Activated T-cell treated with anti-CD3 and anti-CD28 coated beads, Interleukin-2, amount 50 U/mL, for 72 hours (primary cell): ENCODE results near the gene LRP1B. TPM values are rescaled to one million over a fixed set of nuclear protein-coding genes. Genes with fewer than 3 reads are reported as not detected.
"Not testable (repeated sequence)": the region's sequence is repeated elsewhere in the genome, so short reads cannot be mapped to it uniquely, and the experiment has no call there.

Experiments used
- ATAC-seq, 2 donors: fragments of 150-1000 bp; cut with Tn5 transposase; replicated peaks in 1 of 2; 2 replicates each; pipeline ENCODE4 v1.10.0; 2021; ENCODE audit warnings: moderate library complexity in 2 of 2, mild to moderate bottlenecking in 1 of 2
- DNase-seq, 2 donors: peaks; one replicate each; pipeline ENCODE4 v3.0.0; 2021 to 2022; ENCODE audit warnings: mixed read lengths in 1 of 2
- H3K27ac Mint-ChIP-seq: one replicate; pipeline ENCODE4 v1.8.0; 2022; ENCODE audit warnings: mild to moderate bottlenecking, moderate library complexity, mixed read lengths
- H3K27me3 Mint-ChIP-seq: one replicate; pipeline ENCODE4 v1.8.0; 2022; ENCODE audit warnings: low read depth, mixed read lengths
- H3K36me3 Mint-ChIP-seq, 2 donors: one replicate each; pipeline ENCODE4 v1.8.0; 2022; ENCODE audit warnings: mixed read lengths in 2 of 2, mild to moderate bottlenecking in 1 of 2; ENCODE audit not compliant: insufficient read depth in 2 of 2
- H3K4me1 Mint-ChIP-seq: one replicate; pipeline ENCODE4 v1.8.0; 2022; ENCODE audit warnings: low read depth, mixed read lengths
- H3K4me3 Mint-ChIP-seq, 2 donors: one replicate each; pipeline ENCODE4 v1.8.0; 2022; ENCODE audit warnings: mild to moderate bottlenecking in 2 of 2, mixed read lengths in 2 of 2, moderate library complexity in 2 of 2
- H3K9me3 Mint-ChIP-seq, 2 donors: one replicate each; pipeline ENCODE4 v1.8.0; 2022; ENCODE audit warnings: mixed read lengths in 2 of 2
- total RNA-seq, 2 donors: library from RNA; stranded (reverse); gene quantifications; one replicate each; pipeline ENCODE4 v1.2.3, GENCODE V29; 2022

LRP1B gene
- total RNA-seq, 2 donors from 2014 or later = not detected

DNA sequence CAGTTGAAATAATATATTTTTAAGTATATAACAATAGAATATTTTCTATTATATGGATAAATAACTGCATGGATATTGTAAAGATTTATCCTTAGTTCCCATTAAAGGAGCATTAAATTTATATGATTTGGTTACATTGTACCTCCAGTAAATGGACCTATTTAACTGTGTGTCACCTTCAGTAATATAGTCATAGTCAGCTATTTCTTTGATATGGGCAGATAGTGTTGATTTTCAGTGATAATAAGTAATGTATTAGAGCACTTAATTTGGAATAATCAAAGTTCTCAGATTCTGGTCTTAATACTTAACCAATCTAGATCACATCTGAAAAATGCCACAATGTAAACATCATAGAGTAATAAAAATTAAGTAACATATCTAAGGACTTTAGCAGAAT lies 1823.3 kb downstream of the LRP1B start:
- no peaks in the 10 kb centered on the region for H3K27me3 Mint-ChIP-seq
- no peaks in the 10 kb centered on the region for H3K4me1 Mint-ChIP-seq
- H3K27ac Mint-ChIP-seq = no peak overlapping the region
- DNase-seq (no peak), ATAC-seq (no peak)
- H3K9me3 Mint-ChIP-seq = peaks cover 5 to 9% of the 10 kb centered on the region in 2 donors
- H3K36me3 Mint-ChIP-seq = no peaks in the 10 kb centered on the region
- H3K4me3 Mint-ChIP-seq = no peak overlapping the region

- H3K27me3 Mint-ChIP-seq = no peaks in the 10 kb centered on the region
- H3K4me1 Mint-ChIP-seq = no peaks in the 10 kb centered on the region
- H3K4me3 Mint-ChIP-seq = no peak overlapping the region
- ATAC-seq = no peak
- H3K27ac Mint-ChIP-seq = no peak overlapping the region
- peaks cover 0 to 3% of the 10 kb centered on the region in 2 donors for H3K36me3 Mint-ChIP-seq
- peaks cover 11 to 16% of the 10 kb centered on the region in 2 donors for H3K9me3 Mint-ChIP-seq
- DNase-seq = no peak
These were observed 1835.0 kb downstream of the LRP1B start for GRCh38 chr2:140295767-140296166.

- H3K9me3 Mint-ChIP-seq = peaks cover 3 to 6% of the 10 kb centered on the region in 2 donors
- no peaks in the 10 kb centered on the region for H3K36me3 Mint-ChIP-seq
- DNase-seq (no peak), ATAC-seq (no peak)
- no peak overlapping the region for H3K27ac Mint-ChIP-seq
- no peak overlapping the region for H3K4me3 Mint-ChIP-seq
- H3K27me3 Mint-ChIP-seq = no peaks in the 10 kb centered on the region
- no peaks in the 10 kb centered on the region for H3K4me1 Mint-ChIP-seq
These were observed 1842.1 kb downstream of the LRP1B start for GRCh38 chr2:140288726-140289125.

DNA sequence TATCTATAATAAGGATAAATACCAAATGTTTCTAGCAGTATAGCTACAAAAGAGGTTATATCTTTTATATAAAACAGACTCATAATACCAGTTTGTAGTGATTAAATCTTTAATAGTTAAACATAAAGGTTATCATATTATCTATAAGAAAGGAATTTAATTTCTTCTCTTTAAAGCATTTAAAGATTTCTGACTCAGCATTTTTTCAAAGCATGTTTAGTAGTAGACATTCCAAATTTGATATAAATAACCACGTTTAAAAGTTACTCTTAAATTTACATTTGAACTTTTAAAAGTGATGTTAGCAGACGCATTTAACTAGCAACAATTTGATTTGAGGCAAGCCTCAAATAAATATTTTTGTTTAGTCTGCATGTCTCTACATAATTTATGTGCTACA lies 1842.6 kb downstream of the LRP1B start:
- Mint-ChIP-seq H3K4me3 (no peak overlapping the region), H3K9me3 (peaks cover 3 to 6% of the 10 kb centered on the region in 2 donors), H3K4me1 (no peaks in the 10 kb centered on the region), H3K27me3 (no peaks in the 10 kb centered on the region), H3K27ac (no peak overlapping the region), H3K36me3 (no peaks in the 10 kb centered on the region)
- ATAC-seq = no peak
- DNase-seq = no peak

DNA sequence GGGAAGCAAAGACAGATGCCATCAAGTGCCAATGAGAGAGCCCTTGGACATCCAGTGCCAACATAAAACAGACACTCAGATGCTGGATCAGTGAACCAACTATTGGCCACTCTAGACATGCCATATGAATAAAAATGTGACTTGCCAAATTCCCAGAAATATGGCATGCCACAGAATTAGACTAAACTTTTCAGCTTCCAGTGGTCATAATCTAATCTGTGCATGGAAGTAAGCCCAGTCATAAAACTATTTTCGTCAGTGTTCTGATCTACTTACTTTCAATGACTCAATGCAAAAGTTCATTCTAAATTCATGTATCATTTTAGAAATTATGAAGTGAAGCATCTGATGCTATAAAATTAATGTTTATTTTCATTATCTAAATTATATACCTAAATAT lies 1844.4 kb downstream of the LRP1B start:
- H3K27me3 Mint-ChIP-seq = no peaks in the 10 kb centered on the region
- ATAC-seq (no peak), DNase-seq (no peak)
- H3K4me1 Mint-ChIP-seq = no peaks in the 10 kb centered on the region
- no peak overlapping the region for H3K27ac Mint-ChIP-seq
- H3K9me3 Mint-ChIP-seq = peaks cover 0 to 3% of the 10 kb centered on the region in 2 donors
- H3K4me3 Mint-ChIP-seq = no peak overlapping the region
- no peaks in the 10 kb centered on the region for H3K36me3 Mint-ChIP-seq

DNA sequence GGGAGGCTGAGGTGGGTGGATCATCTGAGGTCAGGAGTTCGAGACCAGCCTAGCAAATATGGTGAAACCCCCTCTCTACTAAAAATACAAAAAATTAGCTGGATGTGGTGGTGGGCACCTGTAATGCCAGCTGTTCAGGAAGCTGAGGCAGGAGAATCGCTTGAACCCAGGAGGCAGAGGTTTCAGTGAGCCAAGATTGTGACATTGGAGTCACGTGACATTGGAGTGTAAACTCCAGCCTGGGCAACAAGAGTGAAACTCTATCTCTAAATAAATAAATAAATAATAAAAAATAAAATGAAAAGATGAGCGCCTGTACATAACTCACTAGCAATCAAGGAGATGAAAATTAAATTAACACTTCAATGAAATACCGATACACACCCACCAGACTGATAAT lies 1853.5 kb downstream of the LRP1B start:
- not testable (repeated sequence) for H3K4me1 Mint-ChIP-seq, ATAC-seq, DNase-seq, H3K27ac Mint-ChIP-seq, H3K4me3 Mint-ChIP-seq, H3K36me3 Mint-ChIP-seq, H3K9me3 Mint-ChIP-seq, H3K27me3 Mint-ChIP-seq

DNA sequence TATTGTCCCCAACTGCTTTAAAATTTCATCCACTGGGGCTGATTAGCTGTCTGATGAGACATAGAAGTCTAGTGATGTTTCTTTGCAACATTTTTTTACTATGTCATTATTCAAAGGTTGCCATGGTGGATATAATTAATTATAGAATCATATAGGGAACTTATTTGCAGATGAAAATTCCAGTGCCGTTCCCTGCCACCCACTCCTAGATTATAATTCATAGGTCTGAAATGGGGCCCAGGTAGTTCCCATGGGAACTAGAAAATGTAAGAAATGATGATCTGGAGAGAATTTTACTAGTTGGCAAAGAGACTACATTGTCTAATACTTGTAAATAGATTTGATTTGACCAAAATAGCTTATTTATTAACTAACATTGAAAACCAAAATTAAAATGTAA lies 1854.2 kb downstream of the LRP1B start:
- Mint-ChIP-seq H3K9me3 (peaks cover 4 to 5% of the 10 kb centered on the region in 2 donors), H3K36me3 (no peaks in the 10 kb centered on the region), H3K4me1 (no peaks in the 10 kb centered on the region), H3K27ac (no peak overlapping the region), H3K27me3 (no peaks in the 10 kb centered on the region), H3K4me3 (no peak overlapping the region)
- DNase-seq = no peak
- no peak for ATAC-seq

DNA sequence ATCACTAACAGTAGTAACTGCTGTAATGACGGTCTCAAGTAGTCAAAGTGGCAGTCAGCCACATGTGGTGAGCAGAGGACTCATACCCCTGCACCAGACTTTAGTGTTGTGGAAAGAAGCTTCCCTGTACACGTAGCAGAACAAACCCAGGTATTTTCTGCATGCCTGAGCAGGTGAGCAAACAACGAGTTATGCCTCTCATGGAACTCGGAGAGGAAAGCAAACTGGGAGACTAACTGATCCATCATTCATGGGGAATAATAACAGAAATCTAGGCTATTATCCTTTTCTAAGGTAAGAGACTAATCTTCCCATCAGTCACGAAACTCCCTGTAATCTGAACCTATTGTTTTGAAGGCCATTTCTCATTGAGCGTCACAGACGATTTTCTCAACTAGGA lies 1855.4 kb downstream of the LRP1B start:
- DNase-seq (no peak), ATAC-seq (no peak)
- H3K27me3 Mint-ChIP-seq = no peaks in the 10 kb centered on the region
- peaks cover 4 to 5% of the 10 kb centered on the region in 2 donors for H3K9me3 Mint-ChIP-seq
- no peaks in the 10 kb centered on the region for H3K4me1 Mint-ChIP-seq
- no peak overlapping the region for H3K4me3 Mint-ChIP-seq
- H3K27ac Mint-ChIP-seq = no peak overlapping the region
- H3K36me3 Mint-ChIP-seq = no peaks in the 10 kb centered on the region

- ATAC-seq = no peak
- H3K9me3 Mint-ChIP-seq = peaks cover 5 to 7% of the 10 kb centered on the region in 2 donors
- no peaks in the 10 kb centered on the region for H3K27me3 Mint-ChIP-seq
These were observed 1855.9 kb downstream of the LRP1B start for GRCh38 chr2:140274891-140275290.

GRCh38 chr2:140273958-140274357 lies 1856.9 kb downstream of the LRP1B start:
- Mint-ChIP-seq H3K4me1 (no peaks in the 10 kb centered on the region), H3K27me3 (no peaks in the 10 kb centered on the region), H3K36me3 (peaks cover 0 to 1% of the 10 kb centered on the region in 2 donors), H3K4me3 (no peak overlapping the region), H3K9me3 (peaks cover 4 to 6% of the 10 kb centered on the region in 2 donors), H3K27ac (no peak overlapping the region)
- ATAC-seq (no peak), DNase-seq (no peak)

More at GRCh38 chr2:140274891-140275290, 1855.9 kb downstream of the LRP1B start:
- Mint-ChIP-seq H3K36me3 (no peaks in the 10 kb centered on the region), H3K4me1 (no peaks in the 10 kb centered on the region), H3K27ac (no peak overlapping the region), H3K4me3 (no peak overlapping the region)
- DNase-seq = no peak

- DNase-seq (no peak), ATAC-seq (no peak)
- no peak overlapping the region for H3K4me3 Mint-ChIP-seq
- H3K4me1 Mint-ChIP-seq = no peaks in the 10 kb centered on the region
- no peak overlapping the region for H3K27ac Mint-ChIP-seq
- peaks cover 2 to 6% of the 10 kb centered on the region in 2 donors for H3K9me3 Mint-ChIP-seq
- no peaks in the 10 kb centered on the region for H3K27me3 Mint-ChIP-seq
- H3K36me3 Mint-ChIP-seq = peaks cover 0 to 1% of the 10 kb centered on the region in 2 donors
These were observed 1857.4 kb downstream of the LRP1B start for GRCh38 chr2:140273408-140273807.

DNA sequence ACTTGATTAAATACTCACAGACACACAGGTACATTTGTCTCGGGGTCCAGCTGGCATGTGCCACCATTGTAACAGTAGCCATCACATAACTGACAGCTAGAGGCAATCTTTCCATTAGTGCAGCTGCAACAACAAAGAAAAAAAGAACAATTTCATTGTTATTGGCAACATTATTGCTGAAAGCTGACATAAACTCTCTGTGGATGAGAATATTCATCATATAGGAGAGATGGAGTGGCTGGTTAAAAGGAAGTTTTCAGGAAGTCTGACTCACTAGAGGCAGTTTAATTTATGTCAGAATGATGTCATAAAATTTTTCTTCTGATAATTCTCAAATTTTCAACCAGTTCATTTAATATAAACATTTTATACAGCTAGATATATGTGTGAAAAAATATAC lies 1860.6 kb downstream of the LRP1B start:
- no peak for ATAC-seq
- peaks cover 1 to 2% of the 10 kb centered on the region in 2 donors for H3K36me3 Mint-ChIP-seq
- no peaks in the 10 kb centered on the region for H3K27me3 Mint-ChIP-seq
- H3K4me3 Mint-ChIP-seq = no peak overlapping the region
- peaks cover 4 to 6% of the 10 kb centered on the region in 2 donors for H3K9me3 Mint-ChIP-seq
- no peak for DNase-seq
- H3K4me1 Mint-ChIP-seq = no peaks in the 10 kb centered on the region
- H3K27ac Mint-ChIP-seq = no peak overlapping the region

GRCh38 chr2:140269000-140269399 lies 1861.8 kb downstream of the LRP1B start:
- peaks cover 1 to 2% of the 10 kb centered on the region in 2 donors for H3K36me3 Mint-ChIP-seq
- no peaks in the 10 kb centered on the region for H3K4me1 Mint-ChIP-seq
- DNase-seq (no peak), ATAC-seq (no peak)
- peaks cover 4 to 7% of the 10 kb centered on the region in 2 donors for H3K9me3 Mint-ChIP-seq
- H3K27me3 Mint-ChIP-seq = no peaks in the 10 kb centered on the region
- H3K27ac Mint-ChIP-seq = no peak overlapping the region
- H3K4me3 Mint-ChIP-seq = no peak overlapping the region

GRCh38 chr2:140262908-140263307 lies 1867.9 kb downstream of the LRP1B start:
- Mint-ChIP-seq H3K36me3 (peaks cover 0 to 2% of the 10 kb centered on the region in 2 donors), H3K4me1 (no peaks in the 10 kb centered on the region), H3K4me3 (no peak overlapping the region), H3K27ac (no peak overlapping the region), H3K9me3 (peaks cover 4 to 9% of the 10 kb centered on the region in 2 donors), H3K27me3 (no peaks in the 10 kb centered on the region)
- DNase-seq (no peak), ATAC-seq (no peak)
